ENCODE results near the gene CLSTN2.

CLSTN2 gene

GRCh38 chr3:140159646-140160045 is 224.7 kb downstream of the CLSTN2 start:
- DNase-seq, result no peak

- no peak for DNase-seq
Observed at GRCh38 chr3:140160553-140160952, 225.6 kb downstream of the CLSTN2 start.

- DNase-seq, result no peak
Observed at GRCh38 chr3:140162551-140162950, 227.6 kb downstream of the CLSTN2 start.

- no peak for DNase-seq
Observed at GRCh38 chr3:140163159-140163763, 228.3 kb downstream of the CLSTN2 start.

DNA sequence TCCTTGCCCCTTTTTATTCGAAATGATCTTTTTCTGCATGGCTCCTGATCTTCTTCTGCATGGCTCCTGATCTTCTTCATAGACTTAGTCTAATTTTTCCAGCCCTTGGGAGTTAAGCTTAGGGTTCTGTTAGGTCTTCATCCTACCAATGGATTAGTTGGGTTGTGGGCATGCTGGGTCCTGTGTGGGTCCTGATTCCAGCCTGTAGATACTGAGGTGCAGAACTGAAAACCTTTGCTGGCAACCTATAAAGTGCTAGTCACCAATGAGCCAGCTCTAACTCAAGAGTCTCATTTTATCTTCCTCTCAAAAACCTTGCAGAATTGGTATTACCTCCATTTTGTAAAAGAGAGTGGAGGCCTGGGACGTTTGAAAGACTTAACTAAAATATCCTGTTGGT is 229.2 kb downstream of the CLSTN2 start:
- peak; percentile 35 for DNase-seq

- peak; percentile 84 for DNase-seq
Observed at GRCh38 chr3:140164922-140165590, 230.1 kb downstream of the CLSTN2 start.

GRCh38 chr3:140165781-140166180 is 230.8 kb downstream of the CLSTN2 start:
- peak; percentile 91 for DNase-seq

DNA sequence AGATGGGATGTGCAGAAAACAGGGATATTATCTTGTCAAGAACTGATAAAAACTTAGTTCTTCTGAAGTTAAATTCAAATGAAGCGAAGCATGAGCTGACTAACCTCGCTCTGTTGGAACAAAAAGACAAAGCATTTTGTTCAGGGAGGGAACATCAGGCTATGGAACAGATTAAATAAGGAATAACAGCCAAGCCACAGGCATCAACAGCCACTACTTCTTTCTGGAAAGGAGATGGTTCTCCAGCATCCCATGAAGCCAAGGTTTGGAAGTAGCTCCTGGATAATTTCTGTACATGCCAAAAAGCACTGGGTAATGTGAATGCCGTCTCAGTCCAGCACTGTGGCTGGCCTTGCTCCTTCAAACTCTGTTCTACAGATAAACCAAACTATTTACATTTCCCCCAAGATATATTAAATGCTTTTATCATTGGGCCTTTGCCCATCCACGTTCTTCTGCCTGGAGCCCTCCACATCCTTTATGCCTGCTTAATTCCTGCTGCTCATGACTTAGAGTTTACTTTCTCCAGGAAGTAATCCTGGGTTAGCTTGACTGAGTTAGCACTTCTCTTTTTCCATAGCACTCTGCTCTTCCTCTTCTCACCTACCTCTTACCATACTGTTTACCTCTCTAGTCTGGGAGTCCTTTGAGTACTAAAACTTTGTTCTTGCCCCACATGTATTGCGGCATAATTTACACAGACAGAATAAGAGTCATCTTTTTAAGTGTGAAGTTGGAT is 232.0 kb downstream of the CLSTN2 start:
- DNase-seq, result no peak

GRCh38 chr3:140167600-140168281 is 232.8 kb downstream of the CLSTN2 start:
- no peak for DNase-seq

- DNase-seq, result no peak
Observed at GRCh38 chr3:140170612-140171011, 235.6 kb downstream of the CLSTN2 start.

- DNase-seq, result no peak
Observed at GRCh38 chr3:140176526-140176925, 241.5 kb downstream of the CLSTN2 start.

GRCh38 chr3:140177943-140178342 is 243.0 kb downstream of the CLSTN2 start:
- no peak for DNase-seq

GRCh38 chr3:140178482-140178881 is 243.5 kb downstream of the CLSTN2 start:
- DNase-seq, result no peak

GRCh38 chr3:140180603-140181002 is 245.6 kb downstream of the CLSTN2 start:
- peak; percentile 76 for DNase-seq

DNA sequence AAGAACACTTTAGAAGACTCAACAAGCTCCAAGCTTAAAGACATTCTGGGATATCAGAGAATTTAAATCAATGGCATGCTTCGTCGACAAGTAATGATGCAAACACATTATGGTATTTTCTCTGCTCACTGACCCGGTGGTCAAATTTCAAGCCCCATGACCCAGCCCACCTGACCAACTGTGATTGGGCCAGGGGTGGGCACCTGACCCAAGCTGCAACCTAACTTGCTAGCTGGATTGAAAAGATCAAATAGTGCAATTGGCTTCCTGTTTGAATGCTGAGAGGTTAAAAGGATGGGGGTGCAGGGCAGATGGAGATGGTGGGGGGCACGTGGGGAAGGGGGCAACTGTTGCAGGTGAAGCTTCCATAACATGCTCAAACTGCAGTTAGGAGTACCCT is 250.4 kb downstream of the CLSTN2 start:
- DNase-seq, result no peak

DNA sequence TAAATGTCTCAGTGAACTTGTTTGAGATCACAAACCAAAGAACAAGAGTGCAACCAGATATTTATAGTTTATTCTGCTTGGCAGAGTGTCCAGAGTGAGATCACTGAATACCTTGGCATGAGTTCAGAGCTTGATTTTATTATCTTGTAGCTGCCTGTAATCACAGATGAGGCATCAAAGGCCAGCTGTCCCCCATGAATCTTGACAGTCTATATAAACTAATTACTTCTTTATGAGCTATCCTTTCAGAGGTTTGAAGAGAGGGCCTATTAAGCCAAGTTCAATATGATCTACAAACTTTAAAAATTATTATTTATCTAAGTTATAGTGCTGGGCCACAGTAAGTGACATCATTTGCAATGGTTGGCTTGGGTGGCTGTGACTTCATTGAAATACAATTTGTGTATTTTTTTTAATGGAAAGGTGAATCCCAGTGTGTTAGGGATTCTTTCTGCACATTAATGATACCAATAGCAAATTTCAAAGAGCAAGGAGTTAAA is 251.5 kb downstream of the CLSTN2 start:
- peak; percentile 93 for DNase-seq

DNA sequence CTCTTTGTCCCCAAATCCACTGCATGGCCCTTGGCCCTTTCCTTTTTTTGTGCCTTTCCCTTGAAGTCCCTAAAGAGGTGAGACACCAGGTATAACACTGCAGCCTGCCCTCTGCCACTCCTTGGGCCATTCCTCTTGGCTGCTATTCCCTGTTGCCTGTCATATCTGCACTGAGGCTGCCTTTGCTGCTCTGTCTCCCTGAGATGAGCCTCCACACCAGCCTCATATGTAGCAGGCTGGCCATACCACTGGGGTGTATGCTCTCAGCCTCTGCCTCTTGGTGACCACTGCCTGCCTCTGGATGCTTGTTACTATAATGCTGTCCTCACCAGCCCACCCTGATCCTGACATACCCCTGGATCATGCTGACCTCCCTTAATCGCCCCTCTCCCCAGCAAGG is 252.0 kb downstream of the CLSTN2 start:
- DNase-seq, result no peak

GRCh38 chr3:140187656-140188221 is 252.8 kb downstream of the CLSTN2 start:
- DNase-seq, result no peak

- peak; percentile 79 for DNase-seq
Observed at GRCh38 chr3:140188285-140188684, 253.3 kb downstream of the CLSTN2 start.

GRCh38 chr3:140189267-140189666 is 254.3 kb downstream of the CLSTN2 start:
- no peak for DNase-seq

DNA sequence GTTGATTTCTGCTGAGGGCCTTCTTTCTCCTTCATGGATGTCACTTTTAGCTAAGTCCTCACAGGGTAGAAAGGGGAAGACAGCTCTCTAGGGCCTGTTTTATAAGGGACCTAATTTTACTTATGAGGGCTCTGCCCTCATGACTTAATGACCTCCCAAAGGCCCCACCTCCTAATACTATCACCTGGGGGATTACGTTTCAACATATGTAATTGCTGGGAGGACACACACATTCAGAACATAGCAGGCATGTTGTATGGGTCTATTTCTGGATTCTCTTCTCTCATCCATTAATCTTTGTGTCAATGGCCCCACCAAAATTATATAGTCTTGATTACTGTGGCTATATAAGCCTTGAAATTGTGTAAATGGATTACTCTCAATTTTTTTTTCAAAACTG is 255.0 kb downstream of the CLSTN2 start:
- DNase-seq, result no peak

DNA sequence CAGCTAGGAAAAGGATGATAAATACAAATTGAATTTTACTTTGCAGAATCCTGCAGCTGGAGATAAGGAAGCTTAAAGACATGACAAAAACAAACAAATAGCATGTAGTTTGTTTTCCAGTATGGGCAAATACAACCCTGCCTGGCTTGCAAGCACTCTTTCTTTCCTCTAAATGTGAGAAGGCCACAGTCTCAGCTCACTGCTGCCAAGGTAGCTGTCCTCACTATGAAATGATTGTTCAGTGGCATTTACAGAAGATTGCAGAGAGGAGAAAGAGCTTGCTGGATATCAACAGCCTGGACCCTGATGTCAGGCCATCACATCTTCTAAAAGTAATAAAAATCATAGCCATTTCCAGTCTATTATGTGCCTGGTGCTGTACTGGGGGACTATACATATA is 262.0 kb downstream of the CLSTN2 start:
- no peak for DNase-seq

- DNase-seq, result peak; percentile 71
Observed at GRCh38 chr3:140198242-140198641, 263.3 kb downstream of the CLSTN2 start.
